Trophoblast cell (in vitro differentiated cells and primary cell): ENCODE data around the gene TRPV4.

Experiments used
- DNase-seq, 2 donors: peaks; one replicate each; pipeline ENCODE4 v3.0.0-alpha.2; 2016
- H2AFZ ChIP-seq: 2 replicates; pipeline ENCODE4 v1.6.1; 2013; ENCODE audit warnings: low read length, moderate library complexity, mild to moderate bottlenecking; ENCODE audit not compliant: insufficient read depth, poor library complexity
- H2AK5ac ChIP-seq: 2 replicates; pipeline ENCODE4 v1.6.1; 2013; ENCODE audit warnings: mild to moderate bottlenecking, low read length
- H2BK120ac ChIP-seq: 2 replicates; pipeline ENCODE4 v1.6.1; 2013; ENCODE audit warnings: low read length, mild to moderate bottlenecking, moderate library complexity; ENCODE audit not compliant: insufficient read depth, poor library complexity
- H2BK12ac ChIP-seq: 2 replicates; pipeline ENCODE4 v1.6.1; 2013; ENCODE audit warnings: mild to moderate bottlenecking, low read length, moderate library complexity
- H2BK5ac ChIP-seq: 2 replicates; pipeline ENCODE4 v1.6.1; 2013; ENCODE audit warnings: low read length, low read depth, moderate library complexity, mild to moderate bottlenecking; ENCODE audit not compliant: poor library complexity
- H3K14ac ChIP-seq: 2 replicates; pipeline ENCODE4 v1.6.1; 2013; ENCODE audit warnings: mild to moderate bottlenecking, low read length
- H3K18ac ChIP-seq: 2 replicates; pipeline ENCODE4 v1.6.1; 2013; ENCODE audit warnings: mild to moderate bottlenecking, low read length
- H3K23ac ChIP-seq: 2 replicates; pipeline ENCODE4 v1.6.1; 2013; ENCODE audit warnings: low read length
- H3K27ac ChIP-seq: 2 replicates; pipeline ENCODE4 v1.5.1; 2013; ENCODE audit warnings: low read depth, mild to moderate bottlenecking, inconsistent platforms, low read length, moderate library complexity
- H3K27me3 ChIP-seq: 2 replicates; pipeline ENCODE4 v1.6.1; 2013; ENCODE audit warnings: inconsistent platforms, mild to moderate bottlenecking, low read length, moderate library complexity; ENCODE audit not compliant: insufficient read depth
- H3K36me3 ChIP-seq, 2 experiments: 1 replicate in 1 of 2; 2 replicates in 1 of 2; pipeline ENCODE4 v1.6.1; 2013; ENCODE audit warnings: low read length in 2 of 2, mild to moderate bottlenecking in 2 of 2, moderate library complexity in 1 of 2; ENCODE audit not compliant: insufficient read depth in 2 of 2, control insufficient read depth in 1 of 2
- H3K4ac ChIP-seq: 2 replicates; pipeline ENCODE4 v1.6.1; 2013; ENCODE audit warnings: low read depth, mild to moderate bottlenecking, low read length, moderate library complexity
- H3K4me1 ChIP-seq, 2 experiments: 1 replicate in 1 of 2; 2 replicates in 1 of 2; pipeline ENCODE4 v1.6.1; 2013; ENCODE audit warnings: low read length in 2 of 2, mild to moderate bottlenecking in 2 of 2, moderate library complexity in 1 of 2; ENCODE audit not compliant: insufficient read depth in 2 of 2, control insufficient read depth in 1 of 2
- H3K4me2 ChIP-seq: 2 replicates; pipeline ENCODE4 v1.6.1; 2013; ENCODE audit warnings: inconsistent platforms, mild to moderate bottlenecking, low read length, moderate library complexity
- H3K4me3 ChIP-seq: 2 replicates; pipeline ENCODE4 v1.5.1; 2013; ENCODE audit warnings: mild to moderate bottlenecking, low read depth, low read length, inconsistent platforms
- H3K79me1 ChIP-seq: one replicate; pipeline ENCODE4 v1.6.1; 2013; ENCODE audit warnings: low read length
- H3K79me2 ChIP-seq: 2 replicates; pipeline ENCODE4 v1.6.1; 2013; ENCODE audit warnings: low read length, mild to moderate bottlenecking; ENCODE audit not compliant: control insufficient read depth, insufficient read depth, poor library complexity
- H3K9ac ChIP-seq: 2 replicates; pipeline ENCODE4 v1.6.1; 2013; ENCODE audit warnings: mild to moderate bottlenecking, low read length
- H3K9me3 ChIP-seq: 2 replicates; pipeline ENCODE4 v1.6.1; 2013; ENCODE audit warnings: low read depth, mild to moderate bottlenecking, control low read depth, inconsistent platforms, low read length; ENCODE audit not compliant: insufficient read depth
- H4K12ac ChIP-seq: 2 replicates; pipeline ENCODE4 v1.6.1; 2013; ENCODE audit warnings: low read depth, mild to moderate bottlenecking, low read length, moderate library complexity
- H4K8ac ChIP-seq: 2 replicates; pipeline ENCODE4 v1.6.1; 2013; ENCODE audit warnings: low read depth, mild to moderate bottlenecking, low read length, moderate library complexity
- H4K91ac ChIP-seq: one replicate; pipeline ENCODE4 v1.6.1; 2013; ENCODE audit warnings: low read depth, mild to moderate bottlenecking, low read length, moderate library complexity
- WGBS: extraction: QIAGEN DNeasy Blood & Tissue Kit; methylation state at CpG from one replicate; pipeline ENCODE4 v1.1.7; 2013; ENCODE audit warnings: missing lambda C conversion rate; ENCODE audit not compliant: insufficient read length, insufficient coverage; ENCODE audit errors: extremely low coverage; 5-methylcytosine and 5-hydroxymethylcytosine counted together

Gene TRPV4

GRCh38 chr12:109737126-109737525 is 96.1 kb downstream of the TRPV4 start:
- H3K23ac ChIP-seq: no peak overlapping the region
- no CpG with 5 or more reads among the region's 1 CpG for WGBS

GRCh38 chr12:109736552-109737108 is 96.6 kb downstream of the TRPV4 start:
- Histone ChIP-seq H3K14ac (no peak overlapping the region), H3K79me1 (no peaks in the 10 kb centered on the region), H3K79me2 (no peaks in the 10 kb centered on the region), H3K36me3 (no peaks in the 10 kb centered on the region), H4K91ac (no peak overlapping the region), H4K12ac (no peak overlapping the region), H2BK12ac (no peak overlapping the region), H3K23ac (no peak overlapping the region), H3K4ac (no peak overlapping the region), H2BK5ac (no peak overlapping the region), H3K27me3 (no peaks in the 10 kb centered on the region), H3K4me1 (no peaks in the 10 kb centered on the region), H2AK5ac (no peak overlapping the region), H3K9me3 (no peaks in the 10 kb centered on the region), H3K4me2 (no peak overlapping the region), H3K27ac (no peak overlapping the region), H3K18ac (no peak overlapping the region), H2AFZ (no peak overlapping the region), H4K8ac (no peak overlapping the region), H2BK120ac (no peak overlapping the region), H3K4me3 (no peak overlapping the region), H3K9ac (no peak overlapping the region)
- DNase-seq: peak; percentile 17 to 36
- WGBS: no CpG with 5 or more reads among the region's 12 CpGs

More at GRCh38 chr12:109737126-109737525, 96.1 kb downstream of the TRPV4 start:
- H3K18ac ChIP-seq: no peak overlapping the region
- no peaks in the 10 kb centered on the region for H3K27me3 ChIP-seq
- H3K14ac ChIP-seq: no peak overlapping the region
- DNase-seq: no peak
- H3K4ac ChIP-seq: no peak overlapping the region
- H3K79me2 ChIP-seq: no peaks in the 10 kb centered on the region
- H2BK120ac ChIP-seq: no peak overlapping the region
- no peak overlapping the region for H2AFZ ChIP-seq
- H2BK5ac ChIP-seq: no peak overlapping the region
- no peak overlapping the region for H2BK12ac ChIP-seq
- no peaks in the 10 kb centered on the region for H3K79me1 ChIP-seq
- H4K12ac ChIP-seq: no peak overlapping the region
- no peaks in the 10 kb centered on the region for H3K36me3 ChIP-seq
- H3K9me3 ChIP-seq: no peaks in the 10 kb centered on the region
- H3K4me2 ChIP-seq: no peak overlapping the region
- no peak overlapping the region for H4K8ac ChIP-seq
- H4K91ac ChIP-seq: no peak overlapping the region
- H3K9ac ChIP-seq: no peak overlapping the region
- H3K4me3 ChIP-seq: no peak overlapping the region
- H3K27ac ChIP-seq: no peak overlapping the region
- H3K4me1 ChIP-seq: no peaks in the 10 kb centered on the region
- no peak overlapping the region for H2AK5ac ChIP-seq

GRCh38 chr12:109735825-109736551 is 97.2 kb downstream of the TRPV4 start:
- Histone ChIP-seq H3K23ac (no peak overlapping the region), H4K8ac (no peak overlapping the region), H3K27me3 (no peaks in the 10 kb centered on the region), H3K18ac (no peak overlapping the region), H4K91ac (no peak overlapping the region), H2AFZ (no peak overlapping the region), H2BK12ac (no peak overlapping the region), H3K4me1 (no peaks in the 10 kb centered on the region), H3K9ac (no peak overlapping the region), H4K12ac (no peak overlapping the region), H3K27ac (no peak overlapping the region), H2BK120ac (no peak overlapping the region), H2BK5ac (no peak overlapping the region), H3K9me3 (no peaks in the 10 kb centered on the region), H3K79me1 (no peaks in the 10 kb centered on the region), H3K14ac (no peak overlapping the region), H3K36me3 (no peaks in the 10 kb centered on the region), H3K4me2 (no peak overlapping the region), H3K79me2 (no peaks in the 10 kb centered on the region), H2AK5ac (no peak overlapping the region), H3K4me3 (no peak overlapping the region), H3K4ac (no peak overlapping the region)
- WGBS: no CpG with 5 or more reads among the region's 9 CpGs
- DNase-seq: no peak

GRCh38 chr12:109735051-109735521 is 98.1 kb downstream of the TRPV4 start:
- Histone ChIP-seq H2BK5ac (no peak overlapping the region), H2AFZ (no peak overlapping the region), H3K79me1 (no peaks in the 10 kb centered on the region), H3K36me3 (no peaks in the 10 kb centered on the region), H2AK5ac (no peak overlapping the region), H4K8ac (no peak overlapping the region), H3K9me3 (no peaks in the 10 kb centered on the region), H3K18ac (no peak overlapping the region), H3K23ac (no peak overlapping the region), H3K27ac (no peak overlapping the region), H3K9ac (no peak overlapping the region), H3K27me3 (no peaks in the 10 kb centered on the region), H3K79me2 (no peaks in the 10 kb centered on the region), H2BK12ac (no peak overlapping the region), H3K4ac (no peak overlapping the region), H3K14ac (no peak overlapping the region), H3K4me3 (no peak overlapping the region), H3K4me2 (no peak overlapping the region), H4K12ac (no peak overlapping the region), H3K4me1 (no peaks in the 10 kb centered on the region), H2BK120ac (no peak overlapping the region), H4K91ac (no peak overlapping the region)
- no peak for DNase-seq
- no CpG with 5 or more reads among the region's 12 CpGs for WGBS
